OCI-LY7 (cell line): ENCODE measurements around the gene SLX4.

Experiments
- CTCF ChIP-seq: fragments of 200-600 bp; sonication (generic); conservative IDR thresholded peaks from 2 replicates; pipeline ENCODE4 v1.5.1; 2014; ENCODE audit warnings: mild to moderate bottlenecking, antibody characterized with exemption, low read length, moderate library complexity, mixed read lengths
- EZH2phosphoT487 ChIP-seq: fragments of 200-600 bp; sonication (generic); IDR thresholded peaks from 2 replicates; pipeline ENCODE4 v1.6.1; 2018; ENCODE audit warnings: low read depth, borderline replicate concordance, mild to moderate bottlenecking, mixed run types, antibody characterized with exemption, low read length, moderate library complexity, mixed read lengths

- TF ChIP-seq CTCF (no peak), EZH2phosphoT487 (no peak)
These were observed 41.2 kb upstream of the SLX4 start for GRCh38 chr16:3652373-3653195.
